CD14-positive monocyte (primary cell): ENCODE data around the gene BAG5. TPM values are rescaled to one million over a fixed set of nuclear protein-coding genes. Genes with fewer than 3 reads are reported as not detected.

Experiments used
- DNase-seq, 3 donors: peaks; one replicate each; pipeline ENCODE4 v3.0.0-alpha.2; 2011 to 2022
- H2AFZ ChIP-seq: 2 replicates; pipeline ENCODE4 v1.6.0; 2012; ENCODE audit warnings: mild to moderate bottlenecking, low read depth, low read length, inconsistent platforms; ENCODE audit not compliant: insufficient read depth, poor library complexity, severe bottlenecking
- H3K27ac ChIP-seq, 2 donors: 1 replicate in 1 of 2; 2 replicates in 1 of 2; pipeline ENCODE4 v1.5.1; 2012 to 2013; ENCODE audit warnings: low read length in 2 of 2, control low read depth in 1 of 2, inconsistent platforms in 1 of 2, low read depth in 1 of 2, mild to moderate bottlenecking in 1 of 2
- H3K27me3 ChIP-seq, 2 donors: one replicate each; pipeline versions ENCODE4 v1.6.0 to v1.6.1; 2011 to 2013; ENCODE audit warnings: low read length in 2 of 2; ENCODE audit not compliant: control insufficient read depth in 2 of 2, insufficient read depth in 2 of 2
- H3K36me3 ChIP-seq, 2 donors: replicated peaks in 1 of 2; 1 replicate in 1 of 2; 2 replicates in 1 of 2; pipeline versions ENCODE4 v1.5.1 to v1.6.1; 2012 to 2013; ENCODE audit warnings: low read length in 2 of 2, control low read depth in 1 of 2, inconsistent platforms in 1 of 2, mild to moderate bottlenecking in 1 of 2; ENCODE audit not compliant: insufficient read depth in 2 of 2, control insufficient read depth in 1 of 2
- H3K4me1 ChIP-seq, 2 donors: 1 replicate in 1 of 2; 2 replicates in 1 of 2; pipeline versions ENCODE4 v1.5.1 to v1.6.1; 2012 to 2013; ENCODE audit warnings: low read length in 2 of 2, control low read depth in 1 of 2, inconsistent platforms in 1 of 2, mild to moderate bottlenecking in 1 of 2, moderate library complexity in 1 of 2; ENCODE audit not compliant: insufficient read depth in 2 of 2, control insufficient read depth in 1 of 2
- H3K4me2 ChIP-seq: replicated peaks from 2 replicates; pipeline ENCODE3; 2012; ENCODE audit warnings: low read length, moderate library complexity, mild to moderate bottlenecking; ENCODE audit not compliant: poor library complexity, severe bottlenecking; ENCODE audit errors: extremely low read depth
- H3K4me3 ChIP-seq, 3 experiments: fragments of 200-600 bp in 1 of 3; sonication (generic) in 1 of 3; replicated peaks in 1 of 3; 1 replicate in 2 of 3; 2 replicates in 1 of 3; pipeline ENCODE4 v1.5.1; 2011 to 2013; ENCODE audit warnings: low read length in 3 of 3, mild to moderate bottlenecking in 3 of 3, control low read depth in 2 of 3, low read depth in 2 of 3, inconsistent platforms in 1 of 3, moderate library complexity in 1 of 3
- H3K79me2 ChIP-seq: 2 replicates; pipeline ENCODE4 v1.6.0; 2012; ENCODE audit warnings: mild to moderate bottlenecking, control low read depth, inconsistent platforms, low read length, moderate library complexity; ENCODE audit not compliant: insufficient read depth
- H3K9ac ChIP-seq: 2 replicates; pipeline ENCODE4 v1.6.0; 2017; ENCODE audit warnings: low read length, mild to moderate bottlenecking; ENCODE audit not compliant: insufficient read depth, poor library complexity, severe bottlenecking
- H3K9me3 ChIP-seq, 2 donors: replicated peaks in 1 of 2; 1 replicate in 1 of 2; 2 replicates in 1 of 2; pipeline versions ENCODE4 v1.5.1 to v1.6.1; 2012 to 2013; ENCODE audit warnings: low read length in 2 of 2, control low read depth in 1 of 2; ENCODE audit not compliant: control insufficient read depth in 1 of 2, insufficient read depth in 1 of 2
- H4K20me1 ChIP-seq: 2 replicates; pipeline ENCODE4 v1.6.0; 2012; ENCODE audit warnings: mild to moderate bottlenecking, low read length, control low read depth, moderate library complexity; ENCODE audit not compliant: insufficient read depth
- H3K27ac Mint-ChIP-seq, 7 donors: one replicate each; pipeline ENCODE4 v1.8.0; 2020; ENCODE audit warnings: mild to moderate bottlenecking in 7 of 7, mixed read lengths in 7 of 7, moderate library complexity in 6 of 7, inconsistent platforms in 2 of 7
- H3K27me3 Mint-ChIP-seq, 3 donors: one replicate each; pipeline ENCODE4 v1.8.0; 2021 to 2022; ENCODE audit warnings: low read depth in 3 of 3, mild to moderate bottlenecking in 3 of 3, mixed read lengths in 3 of 3, moderate library complexity in 3 of 3, inconsistent platforms in 1 of 3
- H3K36me3 Mint-ChIP-seq, 2 donors: one replicate each; pipeline ENCODE4 v1.8.0; 2020; ENCODE audit warnings: mixed read lengths in 2 of 2, inconsistent platforms in 1 of 2, mild to moderate bottlenecking in 1 of 2
- H3K4me1 Mint-ChIP-seq: one replicate; pipeline ENCODE4 v1.8.0; 2020; ENCODE audit warnings: mild to moderate bottlenecking, mixed read lengths
- H3K4me3 Mint-ChIP-seq, 2 donors: one replicate each; pipeline ENCODE4 v1.8.0; 2020; ENCODE audit warnings: mild to moderate bottlenecking in 2 of 2, mixed read lengths in 2 of 2, moderate library complexity in 1 of 2
- H3K9me3 Mint-ChIP-seq, 7 donors: one replicate each; pipeline ENCODE4 v1.8.0; 2020 to 2022; ENCODE audit warnings: mixed read lengths in 7 of 7, mild to moderate bottlenecking in 6 of 7, moderate library complexity in 6 of 7, inconsistent platforms in 2 of 7
- WGBS: methylation state at CpG from one replicate; pipeline ENCODE4 v1.1.5; 2013; ENCODE audit warnings: missing lambda C conversion rate; ENCODE audit not compliant: insufficient coverage; 5-methylcytosine and 5-hydroxymethylcytosine counted together
- intact Hi-C, 2 donors: fragments of 100-400 bp; cut with micrococcal nuclease; formaldehyde crosslinking; loops; one replicate each; pipeline versions ENCODE4 v1.15.0 to v1.15.1; 2023
- polyA plus RNA-seq, 3 donors: library from polyadenylated mRNA; depleted of rRNA in 1 of 3; unstranded in 2 of 3; stranded (reverse) in 1 of 3; fragments of 300-500 nt in 2 of 3; fragments of >200 nt in 1 of 3; fragmentation: Illumina TruSeq in 2 of 3; gene quantifications; 1 replicate in 2 of 3; 2 replicates in 1 of 3; pipeline ENCODE4 v1.2.3, GENCODE V29; 2012 to 2021
- TF ChIP-seq, protein P1 (sequence below): fragments of 200-600 bp; IDR thresholded peaks from one replicate; pipeline ENCODE4 v1.8.0; 2022; ENCODE audit warnings: antibody characterized with exemption, mild to moderate bottlenecking

Gene BAG5
- polyA plus RNA-seq, 3 donors: 4.7 to 33.1 (median 30.1) TPM

DNA sequence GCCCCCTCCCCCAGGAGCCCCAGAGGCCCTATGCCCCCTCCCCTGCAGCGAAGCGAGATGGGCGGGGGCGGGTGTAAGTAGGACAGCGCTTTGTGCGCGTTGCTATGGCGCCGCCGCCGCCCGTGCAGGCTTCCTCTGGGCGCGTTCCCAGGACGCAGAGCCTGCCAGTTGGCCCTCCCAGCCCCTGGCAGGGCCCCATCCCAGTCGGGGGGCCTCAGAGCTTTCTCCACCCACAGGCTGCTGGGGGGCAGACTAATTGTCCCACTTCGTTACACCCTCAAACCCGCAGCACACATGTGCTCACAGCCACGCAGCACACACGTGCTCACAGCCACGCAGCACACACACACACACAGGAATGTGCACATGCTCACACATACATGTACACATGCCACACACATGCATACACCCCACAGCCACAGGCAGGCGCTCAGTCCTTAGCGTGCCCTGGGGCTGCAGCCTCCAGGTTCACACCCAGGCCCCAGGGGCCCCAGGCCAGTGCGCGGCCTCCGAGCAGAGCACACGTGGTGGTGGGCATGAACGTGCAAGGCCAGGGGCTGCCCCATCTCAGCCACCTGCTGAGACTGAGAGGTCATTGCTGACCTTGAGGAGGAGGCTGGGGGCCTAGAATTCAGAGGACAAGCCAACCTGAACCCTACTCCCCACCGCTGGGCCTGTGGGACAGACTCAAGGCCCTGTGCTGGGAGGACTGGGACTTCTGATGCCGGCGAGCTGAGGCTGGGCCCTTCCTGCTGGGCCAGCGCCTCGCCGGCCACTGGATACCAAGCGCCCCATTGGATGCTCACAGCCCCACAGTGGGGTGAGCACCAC is 17.9 kb downstream of the BAG5 start:
- Mint-ChIP-seq H3K27me3 (peaks cover 2 to 25% (median 3%) of the 10 kb centered on the region in 3 donors), H3K9me3 (no peaks in the 10 kb centered on the region), H3K4me3 (no peak overlapping the region), H3K36me3 (no peaks in the 10 kb centered on the region), H3K27ac (no peak overlapping the region), H3K4me1 (no peaks in the 10 kb centered on the region)
- Histone ChIP-seq H3K9me3 (no peaks in the 10 kb centered on the region), H3K4me3 (no peak overlapping the region), H3K36me3 (no peaks in the 10 kb centered on the region), H3K27ac (no peak overlapping the region), H3K27me3 (no peaks in the 10 kb centered on the region), H3K4me2 (no peak overlapping the region), H3K9ac (no peak overlapping the region), H2AFZ (no peak overlapping the region), H3K79me2 (no peaks in the 10 kb centered on the region), H4K20me1 (peaks cover 20% of the 10 kb centered on the region), H3K4me1 (no peaks in the 10 kb centered on the region)
- intact Hi-C loops: loop anchor here in 1 of 2 donors (5.0 kb wide), 1 partner anchor 42 kb away; no protein-coding TSS in a partner anchor
- WGBS: 80% methylated on average over 33 of the region's 35 CpGs
- TF ChIP-seq, protein P1, sequence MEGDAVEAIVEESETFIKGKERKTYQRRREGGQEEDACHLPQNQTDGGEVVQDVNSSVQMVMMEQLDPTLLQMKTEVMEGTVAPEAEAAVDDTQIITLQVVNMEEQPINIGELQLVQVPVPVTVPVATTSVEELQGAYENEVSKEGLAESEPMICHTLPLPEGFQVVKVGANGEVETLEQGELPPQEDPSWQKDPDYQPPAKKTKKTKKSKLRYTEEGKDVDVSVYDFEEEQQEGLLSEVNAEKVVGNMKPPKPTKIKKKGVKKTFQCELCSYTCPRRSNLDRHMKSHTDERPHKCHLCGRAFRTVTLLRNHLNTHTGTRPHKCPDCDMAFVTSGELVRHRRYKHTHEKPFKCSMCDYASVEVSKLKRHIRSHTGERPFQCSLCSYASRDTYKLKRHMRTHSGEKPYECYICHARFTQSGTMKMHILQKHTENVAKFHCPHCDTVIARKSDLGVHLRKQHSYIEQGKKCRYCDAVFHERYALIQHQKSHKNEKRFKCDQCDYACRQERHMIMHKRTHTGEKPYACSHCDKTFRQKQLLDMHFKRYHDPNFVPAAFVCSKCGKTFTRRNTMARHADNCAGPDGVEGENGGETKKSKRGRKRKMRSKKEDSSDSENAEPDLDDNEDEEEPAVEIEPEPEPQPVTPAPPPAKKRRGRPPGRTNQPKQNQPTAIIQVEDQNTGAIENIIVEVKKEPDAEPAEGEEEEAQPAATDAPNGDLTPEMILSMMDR: no peak
- no peak for DNase-seq

DNA sequence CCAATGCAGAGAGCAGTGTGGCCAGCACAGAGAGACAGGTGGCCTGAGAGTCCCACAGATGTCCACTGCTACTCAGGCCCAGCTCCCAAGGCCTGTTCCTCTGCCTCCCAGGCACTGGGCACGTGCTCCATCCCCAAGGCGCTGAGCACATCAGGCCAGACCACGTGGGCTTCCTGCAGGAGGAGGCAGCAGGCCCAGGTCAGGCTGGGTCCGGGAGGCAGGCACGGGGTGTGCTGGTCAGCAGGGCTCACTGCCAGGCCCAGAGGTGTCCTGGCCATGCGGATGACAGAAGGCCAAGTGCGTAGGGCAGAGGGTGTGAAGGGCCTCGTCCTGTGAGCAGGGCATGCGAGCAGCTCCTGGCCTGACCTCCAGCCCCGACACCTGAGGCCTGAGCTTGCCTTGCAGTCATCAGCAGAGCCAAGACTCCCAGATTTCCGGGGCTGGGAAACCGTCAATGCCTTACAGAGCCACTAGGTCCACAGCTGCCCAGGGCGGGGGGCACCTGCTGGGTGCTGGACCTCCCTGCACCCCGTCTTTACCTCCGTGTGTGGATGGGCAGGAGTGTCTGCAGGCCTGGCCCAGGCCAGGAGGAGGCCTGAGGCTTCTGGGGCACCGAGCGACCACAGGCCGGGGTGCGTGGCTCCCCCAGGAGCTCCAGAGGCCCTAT is 18.6 kb downstream of the BAG5 start:
- DNase-seq: no peak
- Histone ChIP-seq H3K9ac (no peak overlapping the region), H3K4me2 (no peak overlapping the region), H3K27ac (no peak overlapping the region), H3K36me3 (no peaks in the 10 kb centered on the region), H3K4me1 (no peaks in the 10 kb centered on the region), H3K4me3 (no peak overlapping the region), H4K20me1 (peaks cover 20% of the 10 kb centered on the region), H3K79me2 (no peaks in the 10 kb centered on the region), H2AFZ (no peak overlapping the region), H3K9me3 (no peaks in the 10 kb centered on the region), H3K27me3 (peaks cover 0 to 3% of the 10 kb centered on the region in 2 donors)
- H3K9me3 Mint-ChIP-seq: no peaks in the 10 kb centered on the region
- H3K27me3 Mint-ChIP-seq: peaks cover 2 to 32% (median 9%) of the 10 kb centered on the region in 3 donors
- intact Hi-C loops: no loop called here
- H3K27ac Mint-ChIP-seq: no peak overlapping the region
- TF ChIP-seq, protein P1: no peak
- no peaks in the 10 kb centered on the region for H3K4me1 Mint-ChIP-seq
- 88% methylated on average over 18 of the region's 19 CpGs for WGBS
- no peaks in the 10 kb centered on the region for H3K36me3 Mint-ChIP-seq
- no peak overlapping the region for H3K4me3 Mint-ChIP-seq
